ENCODE results near the gene HSD3B1.

Gene HSD3B1

GRCh38 chr1:119506941-119507340 is at the start of gene HSD3B1:
HSD3B1 (plus strand) TSS chr1:119507210; CDS start chr1:119507477, 267 bp downstream.
- no peak for DNase-seq

GRCh38 chr1:119462964-119463363 is 44.0 kb upstream of the HSD3B1 start:
- DNase-seq: no peak

- DNase-seq: no peak
Observed at GRCh38 chr1:119463569-119463968, 43.4 kb upstream of the HSD3B1 start.

- no peak for DNase-seq
Observed at GRCh38 chr1:119466445-119466844, 40.6 kb upstream of the HSD3B1 start.

- no peak for DNase-seq
Observed at GRCh38 chr1:119467219-119467618, 39.8 kb upstream of the HSD3B1 start.

- DNase-seq: peak; percentile 14
Observed at GRCh38 chr1:119467857-119468668, 38.9 kb upstream of the HSD3B1 start.

- DNase-seq: no peak
Observed at GRCh38 chr1:119469741-119470140, 37.3 kb upstream of the HSD3B1 start.

- DNase-seq: no peak
Observed at GRCh38 chr1:119470377-119470776, 36.6 kb upstream of the HSD3B1 start.

GRCh38 chr1:119470958-119471357 is 36.1 kb upstream of the HSD3B1 start:
- DNase-seq: no peak

- no peak for DNase-seq
Observed at GRCh38 chr1:119471566-119471965, 35.4 kb upstream of the HSD3B1 start.

GRCh38 chr1:119472080-119472818 is 34.8 kb upstream of the HSD3B1 start:
- no peak for DNase-seq

GRCh38 chr1:119472819-119473175 is 34.2 kb upstream of the HSD3B1 start:
- no peak for DNase-seq

- DNase-seq: peak; percentile 64
Observed at GRCh38 chr1:119475866-119476439, 31.1 kb upstream of the HSD3B1 start.

GRCh38 chr1:119477710-119478109 is 29.3 kb upstream of the HSD3B1 start:
- no peak for DNase-seq

- DNase-seq: no peak
Observed at GRCh38 chr1:119480175-119480574, 26.8 kb upstream of the HSD3B1 start.

GRCh38 chr1:119481951-119482350 is 25.1 kb upstream of the HSD3B1 start:
- DNase-seq: no peak

GRCh38 chr1:119482517-119483425 is 24.2 kb upstream of the HSD3B1 start:
- DNase-seq: no peak

GRCh38 chr1:119483441-119484200 is 23.4 kb upstream of the HSD3B1 start:
- DNase-seq: no peak

- DNase-seq: no peak
Observed at GRCh38 chr1:119485201-119485600, 21.8 kb upstream of the HSD3B1 start.

- DNase-seq: no peak
Observed at GRCh38 chr1:119488216-119488615, 18.8 kb upstream of the HSD3B1 start.

GRCh38 chr1:119489201-119489600 is 17.8 kb upstream of the HSD3B1 start:
- DNase-seq: no peak

- no peak for DNase-seq
Observed at GRCh38 chr1:119490925-119491324, 16.1 kb upstream of the HSD3B1 start.

Data from NCI-H345 (cell line).